Activated CD4-positive, alpha-beta T cell treated with anti-CD3 and anti-CD28 coated beads, Interleukin-2, amount 10 ng/mL, durations not matched to agents 7 days and 5 days (primary cell): Measurements from ENCODE around the gene TBC1D1. TPM values are rescaled to one million over a fixed set of nuclear protein-coding genes. Genes with fewer than 3 reads are reported as not detected.

Experiments used
- CTCF ChIA-PET: fragments of 350-600 bp; sonication (Branson Sonifier 250); formaldehyde crosslinking; loops from one replicate; lab custom pipeline; 2021; ENCODE audit warnings: antibody characterized with exemption; lab: Charles Lee
- POLR2A ChIA-PET: fragments of 350-600 bp; sonication (Branson Sonifier 250); formaldehyde crosslinking; loops from one replicate; lab custom pipeline; 2021; ENCODE audit warnings: antibody characterized with exemption; lab: Charles Lee
- DNase-seq: peaks from one replicate; pipeline ENCODE4 v3.0.0-alpha.2; 2020
- H3K27ac Mint-ChIP-seq: one replicate; pipeline ENCODE4 v1.8.0; 2021; ENCODE audit warnings: mild to moderate bottlenecking, moderate library complexity, mixed read lengths
- H3K27me3 Mint-ChIP-seq: one replicate; pipeline ENCODE4 v1.8.0; 2021; ENCODE audit warnings: mixed read lengths
- H3K36me3 Mint-ChIP-seq: one replicate; pipeline ENCODE4 v1.8.0; 2021; ENCODE audit warnings: low read depth, mixed read lengths
- H3K4me1 Mint-ChIP-seq: one replicate; pipeline ENCODE4 v1.8.0; 2021; ENCODE audit warnings: mixed read lengths
- H3K4me3 Mint-ChIP-seq: one replicate; pipeline ENCODE4 v1.8.0; 2021; ENCODE audit warnings: mild to moderate bottlenecking, moderate library complexity, mixed read lengths
- H3K9me3 Mint-ChIP-seq: one replicate; pipeline ENCODE4 v1.8.0; 2021; ENCODE audit warnings: mixed read lengths
- total RNA-seq, 2 experiments: library from RNA; stranded (reverse); gene quantifications; one replicate each; pipeline ENCODE4 v1.2.3, GENCODE V29; 2021

Gene TBC1D1
- total RNA-seq, 2 experiments from 2014 or later, result 73.9 to 99.1 TPM

DNA sequence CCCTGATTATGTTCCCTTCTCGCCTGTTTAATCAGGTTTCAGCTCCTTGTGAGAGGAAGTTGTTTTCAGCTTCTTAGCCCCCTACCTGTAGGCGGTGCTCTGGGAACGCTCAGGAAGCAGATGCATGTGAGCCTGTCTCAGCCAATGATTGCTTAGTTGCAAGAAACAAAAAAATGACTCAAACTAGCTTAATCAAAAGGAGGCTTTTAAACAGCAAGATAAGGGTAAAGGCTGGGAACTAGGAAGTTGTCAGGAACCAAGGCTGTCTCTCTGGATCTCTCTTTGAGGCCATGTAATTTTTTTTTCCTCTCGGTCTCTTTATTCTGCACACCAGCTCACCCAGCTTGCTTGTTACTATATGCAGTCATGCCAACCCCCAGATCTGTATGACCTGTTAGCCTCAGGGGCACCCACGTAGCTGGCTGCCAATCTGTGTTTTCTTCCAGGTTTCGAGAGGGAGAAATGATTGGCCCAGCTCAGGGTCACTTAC lies 178.4 kb downstream of the TBC1D1 start:
- POLR2A ChIA-PET, result no interaction called here
- peak; percentile 62 for DNase-seq
- CTCF ChIA-PET, result interaction anchor here (0.6 to 1.7 kb wide), 15 partner anchors 9 to 674 kb away, joined by 3 to 9 read pairs (median 3); no protein-coding TSS in a partner anchor

DNA sequence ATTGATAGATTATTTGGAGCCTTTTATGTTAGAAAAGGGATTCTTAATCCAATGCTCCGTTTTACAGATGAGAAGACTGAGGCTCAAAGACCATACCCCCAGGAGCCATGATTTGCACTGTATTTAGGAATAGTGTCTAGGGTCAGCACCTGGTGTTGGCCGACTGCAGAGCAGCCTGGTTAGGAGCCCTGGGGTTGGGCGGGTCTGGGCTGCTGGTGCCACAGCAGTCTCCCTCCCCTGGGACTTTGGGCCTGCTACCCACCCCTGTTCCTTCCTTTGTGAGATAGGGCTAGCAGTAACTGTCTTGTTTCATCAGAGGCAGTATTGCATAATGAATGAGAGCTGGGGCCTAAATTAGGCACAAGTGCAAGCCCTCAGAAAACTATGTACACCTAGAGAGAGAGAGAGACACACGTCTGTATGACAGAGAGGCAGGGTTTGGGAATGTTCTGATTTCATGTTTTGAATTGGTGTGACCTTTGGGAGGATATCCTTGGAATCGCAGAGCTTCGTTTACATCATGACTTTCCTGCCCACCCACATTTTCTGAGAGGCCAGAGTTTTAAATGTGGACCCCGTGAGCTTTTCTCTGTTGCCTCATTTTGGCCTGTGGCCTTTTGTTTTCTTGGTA lies 181.0 kb downstream of the TBC1D1 start:
- POLR2A ChIA-PET, result no interaction called here
- no peak for DNase-seq

More for the DNA sequence above, 178.4 kb downstream of the TBC1D1 start:
- Mint-ChIP-seq H3K4me3 (no peak overlapping the region), H3K9me3 (no peaks in the 10 kb centered on the region), H3K27me3 (no peaks in the 10 kb centered on the region), H3K27ac (peak overlapping the region; percentile 33), H3K4me1 (peaks cover 37% of the 10 kb centered on the region), H3K36me3 (peaks cover 43% of the 10 kb centered on the region)

DNA sequence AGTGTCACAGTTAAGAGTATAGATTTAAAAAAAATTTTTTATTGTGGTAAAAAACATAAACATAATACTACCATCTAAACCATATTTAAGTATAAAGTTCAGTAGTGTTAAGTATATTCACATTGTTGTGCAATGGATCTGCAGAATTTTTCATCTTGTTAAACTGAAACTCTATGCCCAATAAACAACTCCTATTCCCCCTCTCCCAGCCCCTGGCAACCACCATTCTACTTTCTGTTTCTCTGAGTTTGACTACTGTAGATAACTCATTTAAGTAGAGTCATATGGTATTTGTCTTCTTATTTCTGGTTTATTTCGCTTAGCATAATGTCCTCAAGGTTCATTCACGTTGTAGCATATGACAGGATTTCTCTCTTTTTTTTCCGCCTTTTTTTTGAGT lies 181.7 kb downstream of the TBC1D1 start:
- H3K27ac Mint-ChIP-seq, result peak overlapping the region; percentile 15
- no peaks in the 10 kb centered on the region for H3K27me3 Mint-ChIP-seq
- H3K4me3 Mint-ChIP-seq, result no peak overlapping the region
- DNase-seq, result no peak
- H3K4me1 Mint-ChIP-seq, result peaks cover 46% of the 10 kb centered on the region
- CTCF ChIA-PET, result interaction anchor here (0.8 to 3.9 kb wide), 3 partner anchors 9 to 88 kb away, joined by 3 to 11 read pairs (median 3); no protein-coding TSS in a partner anchor
- H3K9me3 Mint-ChIP-seq, result no peaks in the 10 kb centered on the region
- POLR2A ChIA-PET, result no interaction called here
- H3K36me3 Mint-ChIP-seq, result peaks cover 63% of the 10 kb centered on the region

More for the DNA sequence above, 181.0 kb downstream of the TBC1D1 start:
- CTCF ChIA-PET, result interaction anchor here (0.8 to 3.9 kb wide), 5 partner anchors 10 to 628 kb away, joined by 3 to 11 read pairs (median 3); no protein-coding TSS in a partner anchor
- no peak overlapping the region for H3K27ac Mint-ChIP-seq
- H3K4me3 Mint-ChIP-seq, result no peak overlapping the region
- no peaks in the 10 kb centered on the region for H3K9me3 Mint-ChIP-seq
- peaks cover 46% of the 10 kb centered on the region for H3K4me1 Mint-ChIP-seq
- H3K27me3 Mint-ChIP-seq, result no peaks in the 10 kb centered on the region
- H3K36me3 Mint-ChIP-seq, result peaks cover 60% of the 10 kb centered on the region

DNA sequence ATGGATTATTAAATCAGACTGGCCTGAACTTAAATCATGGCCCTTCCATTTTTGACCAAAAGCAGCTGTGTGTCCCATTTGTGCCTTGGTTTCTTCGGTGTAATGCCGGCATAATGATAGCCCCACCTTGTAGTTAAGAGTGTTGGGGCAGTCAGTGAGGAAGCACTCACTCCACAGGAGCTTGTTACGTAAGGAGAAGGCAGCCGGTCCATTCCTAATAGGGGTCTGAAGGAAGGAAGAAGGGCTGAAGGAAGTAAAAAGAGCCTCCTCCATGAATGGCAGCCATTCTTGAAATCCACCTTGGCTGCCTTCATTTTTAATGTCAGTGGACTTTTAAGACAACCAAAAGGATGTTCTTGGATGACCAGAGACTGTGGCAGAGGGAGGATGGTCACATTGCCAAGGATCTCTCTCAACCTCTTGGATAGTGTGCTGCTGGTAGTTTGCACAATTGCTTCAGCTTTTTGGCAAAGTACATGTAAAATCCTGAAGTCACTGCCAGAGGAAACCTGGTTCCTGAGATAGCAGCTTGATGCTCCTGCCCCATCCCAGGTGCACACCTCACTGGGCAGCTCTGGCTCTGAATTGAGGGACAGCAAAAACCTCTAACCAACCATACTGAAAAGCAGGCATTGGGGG lies 182.8 kb downstream of the TBC1D1 start:
- no peak for DNase-seq
- Mint-ChIP-seq H3K4me1 (peaks cover 50% of the 10 kb centered on the region), H3K9me3 (no peaks in the 10 kb centered on the region), H3K27ac (no peak overlapping the region), H3K27me3 (no peaks in the 10 kb centered on the region), H3K36me3 (peaks cover 62% of the 10 kb centered on the region), H3K4me3 (no peak overlapping the region)
- CTCF ChIA-PET, result interaction anchor here (3.9 kb wide), 1 partner anchor 8 kb away, joined by 11 read pairs; no protein-coding TSS in a partner anchor
- POLR2A ChIA-PET, result no interaction called here

DNA sequence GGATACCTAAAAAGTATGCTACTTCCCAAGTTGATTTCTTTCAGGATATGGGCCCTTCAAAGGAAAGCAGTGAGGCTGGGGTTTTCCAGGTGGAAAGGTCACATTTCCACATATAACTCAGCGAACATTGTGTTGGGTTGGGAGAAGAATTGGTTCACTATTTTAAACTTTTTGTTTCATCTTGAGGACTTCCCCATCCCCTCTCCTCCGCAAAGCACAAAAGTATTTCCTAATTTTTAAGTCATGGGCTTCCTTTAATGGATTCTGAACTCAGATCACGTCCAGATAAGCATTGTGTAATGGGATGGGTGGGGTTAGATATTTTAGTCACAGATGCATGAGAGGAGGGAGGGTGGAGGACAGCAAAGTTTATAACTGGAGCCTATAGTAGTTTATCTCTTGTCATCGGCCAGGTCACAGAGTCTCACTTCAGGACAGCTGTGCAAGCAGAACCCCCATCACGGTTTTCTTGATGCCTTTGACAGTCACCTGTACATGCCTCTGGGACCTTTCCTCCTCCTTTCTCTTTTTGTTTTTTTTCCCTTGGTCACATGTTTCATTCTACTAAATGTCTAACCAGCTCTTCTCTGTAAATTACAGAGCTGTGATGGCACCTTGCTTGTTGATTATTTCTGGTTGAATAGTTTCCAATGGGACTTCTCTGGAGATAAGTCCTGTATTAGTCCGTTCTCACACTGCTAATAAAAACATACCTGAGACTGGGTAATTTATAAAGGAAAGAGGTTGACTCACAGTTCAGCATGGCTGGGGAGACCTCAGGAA lies 184.7 kb downstream of the TBC1D1 start:
- H3K9me3 Mint-ChIP-seq, result no peaks in the 10 kb centered on the region
- H3K27me3 Mint-ChIP-seq, result no peaks in the 10 kb centered on the region
- peaks cover 64% of the 10 kb centered on the region for H3K36me3 Mint-ChIP-seq
- ChIA-PET CTCF (no interaction called here), POLR2A (no interaction called here)
- H3K27ac Mint-ChIP-seq, result peak overlapping the region; percentile 6
- H3K4me1 Mint-ChIP-seq, result peaks cover 43% of the 10 kb centered on the region
- no peak overlapping the region for H3K4me3 Mint-ChIP-seq
- no peak for DNase-seq

DNA sequence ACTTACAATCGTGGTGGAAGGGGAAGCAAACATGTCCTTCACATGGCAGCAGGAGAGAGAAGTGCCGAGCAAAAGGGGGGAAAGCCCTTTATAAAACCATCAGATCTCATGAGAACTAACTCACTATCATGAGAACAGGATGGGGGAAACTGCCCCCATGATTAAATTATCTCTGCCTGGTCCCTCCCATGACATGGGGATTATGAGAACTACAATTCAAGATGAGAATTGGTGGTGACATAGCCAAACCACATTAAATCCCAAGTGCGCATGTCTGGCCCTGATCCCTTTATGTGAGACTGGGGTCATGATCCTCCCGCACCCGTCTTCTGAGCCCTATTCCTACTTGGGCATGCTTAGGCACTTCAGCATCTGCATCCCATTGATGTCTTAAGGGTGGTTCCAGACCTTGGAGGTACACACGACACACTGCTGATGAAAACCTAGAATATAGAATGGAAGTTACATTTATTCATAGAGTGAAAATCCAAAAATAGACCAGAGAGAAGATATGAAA lies 185.3 kb downstream of the TBC1D1 start:
- no peak overlapping the region for H3K4me3 Mint-ChIP-seq

DNA sequence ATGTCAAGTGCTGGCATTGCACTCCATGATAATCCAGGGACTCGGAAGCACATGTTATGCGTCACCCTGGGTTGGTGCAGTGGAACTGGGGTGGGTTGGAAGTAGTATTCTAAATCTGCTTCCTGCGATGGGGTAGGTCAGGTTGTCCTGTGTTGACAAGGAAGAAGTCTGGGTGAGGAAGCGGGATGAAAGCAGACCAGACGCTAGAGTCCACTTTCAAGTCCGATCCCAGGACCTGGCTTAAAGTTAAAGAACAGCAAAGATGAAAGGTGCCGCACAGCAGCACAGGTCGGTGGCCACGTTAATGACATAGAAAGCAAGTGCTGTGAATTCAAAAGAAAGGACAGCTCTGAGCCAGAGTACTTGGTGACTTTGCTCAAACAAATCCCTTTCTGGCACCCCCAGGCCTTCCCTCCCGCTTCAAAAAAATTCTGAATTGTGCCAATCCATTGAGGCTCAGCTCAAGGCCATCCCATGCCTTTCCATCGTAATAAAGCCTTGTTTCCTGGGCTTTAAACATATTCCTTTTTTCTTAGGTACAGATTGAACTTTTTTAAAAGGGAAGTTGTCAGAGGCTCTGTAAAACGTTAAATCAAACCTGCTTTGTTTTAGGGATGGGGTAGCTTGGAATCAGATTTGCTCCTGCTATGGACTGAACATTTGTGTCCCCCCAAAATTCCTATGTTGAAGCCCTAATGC lies 187.1 kb downstream of the TBC1D1 start:
- POLR2A ChIA-PET, result no interaction called here
- DNase-seq, result no peak
- H3K36me3 Mint-ChIP-seq, result peaks cover 58% of the 10 kb centered on the region
- no peaks in the 10 kb centered on the region for H3K27me3 Mint-ChIP-seq
- no peak overlapping the region for H3K4me3 Mint-ChIP-seq
- peaks cover 27% of the 10 kb centered on the region for H3K4me1 Mint-ChIP-seq
- no peak overlapping the region for H3K27ac Mint-ChIP-seq
- H3K9me3 Mint-ChIP-seq, result no peaks in the 10 kb centered on the region
- CTCF ChIA-PET, result interaction anchor here (1.2 to 1.5 kb wide), 6 partner anchors 9 to 50 kb away, joined by 3 to 7 read pairs (median 4); no protein-coding TSS in a partner anchor

More for the DNA sequence above, 185.3 kb downstream of the TBC1D1 start:
- no peak for DNase-seq
- ChIA-PET CTCF (interaction anchor here (1.2 kb wide), 1 partner anchor 52 kb away, joined by 7 read pairs; no protein-coding TSS in a partner anchor), POLR2A (no interaction called here)
- Mint-ChIP-seq H3K36me3 (peaks cover 65% of the 10 kb centered on the region), H3K27ac (peak overlapping the region; percentile 1), H3K27me3 (no peaks in the 10 kb centered on the region), H3K9me3 (no peaks in the 10 kb centered on the region), H3K4me1 (peaks cover 41% of the 10 kb centered on the region)

DNA sequence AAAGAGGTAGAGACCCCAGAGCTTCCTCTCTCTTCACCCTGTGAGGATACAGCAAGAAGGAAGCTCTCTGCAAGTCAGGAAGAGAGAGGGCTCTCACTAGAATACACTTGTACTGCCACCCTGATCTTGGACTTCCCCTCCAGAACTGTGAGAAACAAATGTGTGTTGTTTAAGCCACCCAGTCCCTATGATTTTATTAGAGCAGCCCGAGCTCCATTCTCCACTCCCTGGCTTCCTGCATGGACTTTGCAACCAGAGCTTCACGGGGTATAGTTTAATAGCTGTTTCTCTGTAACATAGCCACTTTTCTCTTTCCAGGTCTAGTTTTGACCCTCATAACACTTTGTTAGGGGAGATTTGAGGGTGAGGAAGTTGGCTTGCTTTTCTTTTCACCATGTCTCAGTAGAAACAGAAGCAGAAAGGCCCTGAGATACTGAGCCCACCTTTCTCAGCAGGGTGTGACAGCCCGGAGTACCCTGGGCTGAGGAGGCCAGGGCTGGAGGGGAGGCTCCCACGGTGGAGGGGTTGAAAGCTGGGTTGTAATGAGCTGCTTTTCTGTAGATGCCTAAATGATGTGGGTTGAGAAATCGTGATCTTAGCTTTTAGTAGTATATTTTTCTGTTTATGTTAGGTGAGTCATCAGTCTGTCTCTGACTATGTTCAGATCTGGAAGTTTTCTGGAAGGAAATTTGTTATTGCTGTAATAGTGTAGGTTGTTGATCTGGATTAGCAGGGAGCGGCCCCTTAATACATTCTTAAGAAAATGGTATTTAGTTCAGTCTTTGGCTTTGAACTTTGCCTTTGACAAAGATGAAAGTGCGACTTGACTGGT lies 187.9 kb downstream of the TBC1D1 start:
- DNase-seq, result no peak
- ChIA-PET POLR2A (no interaction called here), CTCF (interaction anchor here (1.2 to 1.5 kb wide), 5 partner anchors 8 to 22 kb away, joined by 3 to 7 read pairs (median 3); no protein-coding TSS in a partner anchor)
- Mint-ChIP-seq H3K27ac (no peak overlapping the region), H3K27me3 (no peaks in the 10 kb centered on the region), H3K36me3 (peaks cover 54% of the 10 kb centered on the region), H3K4me3 (no peak overlapping the region), H3K4me1 (peaks cover 26% of the 10 kb centered on the region), H3K9me3 (no peaks in the 10 kb centered on the region)

DNA sequence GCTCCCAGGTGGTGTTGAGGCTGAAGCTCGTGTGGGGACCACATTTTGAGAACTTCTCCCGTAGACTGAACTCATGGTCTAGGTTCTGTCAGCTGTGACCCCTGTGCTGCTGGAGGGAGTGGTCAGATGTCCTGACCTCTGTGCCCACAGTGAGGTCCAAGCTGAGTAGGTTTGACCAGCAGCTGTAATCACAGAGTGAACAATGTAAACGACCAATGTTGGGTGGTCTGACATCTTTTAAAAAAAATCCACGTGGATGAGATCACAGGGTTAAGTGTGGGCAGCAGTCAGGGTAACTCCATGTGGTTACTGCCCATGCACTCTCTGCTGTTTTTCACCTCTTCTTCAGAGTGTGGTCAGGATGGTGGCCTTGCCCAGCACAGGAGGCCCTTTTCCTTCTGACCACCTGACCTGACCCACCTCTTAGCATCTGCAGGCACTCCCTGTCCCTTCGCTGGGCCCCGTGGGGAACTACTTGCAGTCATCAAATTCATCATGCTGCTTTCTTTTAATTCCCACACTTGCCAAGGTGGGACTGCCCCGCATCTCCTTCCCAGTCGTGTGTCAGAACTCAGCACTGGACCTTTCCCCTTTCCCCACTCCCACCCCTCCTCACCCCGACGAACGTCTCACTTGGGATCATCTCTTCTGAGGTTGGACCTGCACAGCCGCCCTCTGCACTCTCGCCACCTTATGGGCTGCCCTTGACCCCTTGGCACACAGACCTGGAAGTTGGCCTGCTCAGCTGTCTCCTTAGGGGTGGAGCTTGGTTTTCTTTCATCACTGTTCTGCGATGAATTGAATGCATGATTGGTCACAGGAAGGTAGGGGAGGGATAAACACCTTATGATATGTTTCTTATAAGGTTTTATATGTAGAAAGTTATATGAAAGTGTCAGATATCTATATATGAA lies 189.4 kb downstream of the TBC1D1 start:
- no peak for DNase-seq
- ChIA-PET POLR2A (no interaction called here), CTCF (interaction anchor here (0.5 to 3.1 kb wide), 5 partner anchors 8 to 55 kb away, joined by 3 to 11 read pairs (median 4); no protein-coding TSS in a partner anchor)
- no peak overlapping the region for H3K27ac Mint-ChIP-seq
- no peaks in the 10 kb centered on the region for H3K9me3 Mint-ChIP-seq
- H3K4me3 Mint-ChIP-seq, result no peak overlapping the region
- H3K27me3 Mint-ChIP-seq, result no peaks in the 10 kb centered on the region
- H3K4me1 Mint-ChIP-seq, result peaks cover 23% of the 10 kb centered on the region
- H3K36me3 Mint-ChIP-seq, result peaks cover 41% of the 10 kb centered on the region

DNA sequence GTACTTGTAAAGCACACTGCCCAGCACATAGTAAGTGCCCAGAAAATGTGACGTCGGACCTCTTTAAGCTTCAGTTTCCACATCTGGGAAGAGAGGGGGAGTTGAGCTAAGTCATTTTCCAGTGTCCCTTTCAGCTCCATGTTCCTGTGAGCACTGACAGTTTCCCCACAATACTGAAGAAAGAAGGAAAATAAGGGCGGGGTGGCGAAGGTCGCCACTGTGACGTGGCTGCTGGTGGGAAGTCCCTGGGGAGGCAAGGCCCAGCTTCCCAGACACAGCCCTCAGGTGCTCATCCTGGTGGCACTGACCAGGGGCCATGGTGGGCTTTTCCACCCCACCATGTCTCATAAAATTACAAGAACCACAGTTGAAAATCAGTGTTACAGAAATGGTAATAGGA lies 191.1 kb downstream of the TBC1D1 start:
- H3K36me3 Mint-ChIP-seq, result peaks cover 33% of the 10 kb centered on the region
- ChIA-PET CTCF (interaction anchor here (0.5 to 3.1 kb wide), 10 partner anchors 9 to 1426 kb away, joined by 3 to 11 read pairs (median 3); no protein-coding TSS in a partner anchor), POLR2A (no interaction called here)
- H3K4me1 Mint-ChIP-seq, result peaks cover 18% of the 10 kb centered on the region
- no peak for DNase-seq
- no peaks in the 10 kb centered on the region for H3K9me3 Mint-ChIP-seq
- H3K27me3 Mint-ChIP-seq, result no peaks in the 10 kb centered on the region
- H3K27ac Mint-ChIP-seq, result no peak overlapping the region
- H3K4me3 Mint-ChIP-seq, result no peak overlapping the region
